Prostate gland (tissue), 2 donors: Measurements from ENCODE around the gene AQR. TPM values are rescaled to one million over a fixed set of nuclear protein-coding genes. Genes with fewer than 3 reads are reported as not detected.

Experiments used
- DNase-seq: peaks from one replicate; pipeline ENCODE4 v3.0.0-alpha.2; 2019; ENCODE audit warnings: low spot score
- H3K27ac ChIP-seq, 2 donors: fragments of 200-600 bp; sonication (generic); 2 replicates each; pipeline ENCODE4 v1.5.1; 2017 to 2019
- H3K27me3 ChIP-seq: fragments of 200-600 bp; sonication (generic); replicated peaks from 2 replicates; pipeline ENCODE4 v1.5.1; 2019; ENCODE audit not compliant: insufficient read depth
- H3K36me3 ChIP-seq, 2 donors: fragments of 200-600 bp; sonication (generic); 1 replicate in 1 of 2; 2 replicates in 1 of 2; pipeline versions ENCODE4 v1.5.1 to v1.8.1; 2017 to 2019
- H3K4me1 ChIP-seq: fragments of 200-600 bp; sonication (generic); replicated peaks from 2 replicates; pipeline ENCODE4 v1.5.1; 2019
- H3K4me3 ChIP-seq, 2 donors: fragments of 200-600 bp; sonication (generic); 2 replicates each; pipeline ENCODE4 v1.5.1; 2017 to 2019
- H3K9me3 ChIP-seq: fragments of 200-600 bp; sonication (generic); 2 replicates; pipeline ENCODE4 v1.5.1; 2017
- POLR2A ChIP-seq: fragments of 450-650 bp; IDR thresholded peaks from one replicate; pipeline ENCODE4 v1.6.1; 2016; ENCODE audit warnings: antibody characterized with exemption, mild to moderate bottlenecking
- POLR2AphosphoS5 ChIP-seq: sonication (generic); formaldehyde crosslinking; IDR thresholded peaks from one replicate; pipeline ENCODE4 v1.6.1; 2017; ENCODE audit warnings: antibody characterized with exemption
- WGBS: methylation state at CpG from one replicate; pipeline ENCODE4 v1.1.5; 2018; 5-methylcytosine and 5-hydroxymethylcytosine counted together
- intact Hi-C: fragments of 100-400 bp; cut with DNase I; formaldehyde crosslinking; loops from one replicate; pipeline ENCODE4 v1.14.2; 2022
- total RNA-seq, 2 donors: library from RNA; depleted of rRNA; stranded (reverse); fragments of >200 nt; gene quantifications; one replicate each; pipeline ENCODE4 v1.1.0, GENCODE V29; 2016
- TF ChIP-seq, protein P1 (sequence below), 4 experiments: fragments of 200-600 bp in 2 of 4; fragments of 450-650 bp in 2 of 4; sonication (generic) in 2 of 4; IDR thresholded peaks; 1 replicate in 3 of 4; 2 replicates in 1 of 4; pipeline ENCODE4 v1.5.1; 2016 to 2019; ENCODE audit warnings: antibody characterized with exemption in 4 of 4, mild to moderate bottlenecking in 2 of 4, moderate library complexity in 2 of 4

Gene AQR
- total RNA-seq, 2 donors from 2014 or later: 32.9 to 34.0 TPM

DNA sequence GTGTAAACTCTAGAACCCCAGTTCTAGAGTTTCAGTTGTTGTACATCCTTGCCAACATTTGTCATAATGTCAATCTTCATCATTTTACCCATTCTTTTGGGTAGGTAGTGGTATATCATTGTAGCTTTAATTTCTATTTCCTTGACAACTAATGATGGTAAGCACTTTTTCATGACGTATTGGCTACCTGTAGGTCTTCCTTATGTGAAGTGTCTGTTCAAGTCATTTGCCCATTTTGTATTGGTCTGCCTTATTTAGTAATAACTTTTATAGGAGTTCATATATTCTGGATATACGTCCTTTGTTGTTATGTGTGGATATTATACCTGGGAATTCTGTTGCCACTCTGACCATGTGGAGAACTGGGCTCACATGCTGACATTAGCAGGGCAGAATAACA, 100.4 kb downstream of the AQR start:
- Histone ChIP-seq H3K27ac (no peak overlapping the region), H3K4me1 (no peaks in the 10 kb centered on the region), H3K4me3 (no peak overlapping the region), H3K9me3 (no peaks in the 10 kb centered on the region), H3K36me3 (no peaks in the 10 kb centered on the region), H3K27me3 (no peaks in the 10 kb centered on the region)
- WGBS: 98% methylated on average over 2 of the region's 2 CpGs
- DNase-seq: no peak
- intact Hi-C loops: no loop called here
- no peak for TF ChIP-seq POLR2A
- TF ChIP-seq, protein P1, sequence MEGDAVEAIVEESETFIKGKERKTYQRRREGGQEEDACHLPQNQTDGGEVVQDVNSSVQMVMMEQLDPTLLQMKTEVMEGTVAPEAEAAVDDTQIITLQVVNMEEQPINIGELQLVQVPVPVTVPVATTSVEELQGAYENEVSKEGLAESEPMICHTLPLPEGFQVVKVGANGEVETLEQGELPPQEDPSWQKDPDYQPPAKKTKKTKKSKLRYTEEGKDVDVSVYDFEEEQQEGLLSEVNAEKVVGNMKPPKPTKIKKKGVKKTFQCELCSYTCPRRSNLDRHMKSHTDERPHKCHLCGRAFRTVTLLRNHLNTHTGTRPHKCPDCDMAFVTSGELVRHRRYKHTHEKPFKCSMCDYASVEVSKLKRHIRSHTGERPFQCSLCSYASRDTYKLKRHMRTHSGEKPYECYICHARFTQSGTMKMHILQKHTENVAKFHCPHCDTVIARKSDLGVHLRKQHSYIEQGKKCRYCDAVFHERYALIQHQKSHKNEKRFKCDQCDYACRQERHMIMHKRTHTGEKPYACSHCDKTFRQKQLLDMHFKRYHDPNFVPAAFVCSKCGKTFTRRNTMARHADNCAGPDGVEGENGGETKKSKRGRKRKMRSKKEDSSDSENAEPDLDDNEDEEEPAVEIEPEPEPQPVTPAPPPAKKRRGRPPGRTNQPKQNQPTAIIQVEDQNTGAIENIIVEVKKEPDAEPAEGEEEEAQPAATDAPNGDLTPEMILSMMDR (IDR thresholded peaks at IDR 0.05): no peak
- TF ChIP-seq POLR2AphosphoS5: no peak

DNA sequence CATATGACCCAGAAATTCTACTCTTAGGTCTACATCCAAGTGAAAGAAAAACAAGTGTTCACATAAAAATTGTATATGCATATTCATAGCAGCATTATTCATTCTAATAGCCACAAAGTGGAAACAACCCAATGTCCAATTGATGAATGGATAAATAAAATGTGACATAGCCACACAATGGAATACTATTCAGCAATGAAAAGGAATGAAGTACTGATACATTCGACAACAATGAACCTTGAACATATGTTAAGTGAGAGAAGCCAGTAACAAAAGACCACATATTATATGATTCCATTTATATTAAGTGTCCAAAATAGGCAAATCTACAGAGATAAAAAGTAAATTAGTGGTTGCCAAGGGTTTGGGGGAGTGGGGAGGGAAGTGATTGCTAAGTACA, 104.0 kb downstream of the AQR start:
- 100% methylated on average over 1 of the region's 1 CpG for WGBS
- H3K27me3 ChIP-seq: no peaks in the 10 kb centered on the region

GRCh38 chr15:34861214-34861613, 108.3 kb downstream of the AQR start:
- DNase-seq: no peak
- TF ChIP-seq, protein P1 (IDR thresholded peaks at IDR 0.05): no peak
- TF ChIP-seq POLR2AphosphoS5: no peak
- TF ChIP-seq POLR2A: no peak
- no peak overlapping the region for H3K4me3 ChIP-seq
- H3K27me3 ChIP-seq: no peaks in the 10 kb centered on the region
- 93% methylated on average over 4 of the region's 4 CpGs for WGBS
- no peaks in the 10 kb centered on the region for H3K36me3 ChIP-seq
- no peaks in the 10 kb centered on the region for H3K4me1 ChIP-seq
- intact Hi-C loops: no loop called here
- no peaks in the 10 kb centered on the region for H3K9me3 ChIP-seq
- no peak overlapping the region for H3K27ac ChIP-seq

More for the DNA sequence above, 104.0 kb downstream of the AQR start:
- DNase-seq: no peak
- intact Hi-C loops: no loop called here
- Histone ChIP-seq H3K4me1 (no peaks in the 10 kb centered on the region), H3K27ac (no peak overlapping the region), H3K9me3 (no peaks in the 10 kb centered on the region), H3K4me3 (no peak overlapping the region), H3K36me3 (no peaks in the 10 kb centered on the region)
- TF ChIP-seq POLR2AphosphoS5 (no peak), POLR2A (no peak)
- TF ChIP-seq, protein P1 (IDR thresholded peaks at IDR 0.05): no peak

DNA sequence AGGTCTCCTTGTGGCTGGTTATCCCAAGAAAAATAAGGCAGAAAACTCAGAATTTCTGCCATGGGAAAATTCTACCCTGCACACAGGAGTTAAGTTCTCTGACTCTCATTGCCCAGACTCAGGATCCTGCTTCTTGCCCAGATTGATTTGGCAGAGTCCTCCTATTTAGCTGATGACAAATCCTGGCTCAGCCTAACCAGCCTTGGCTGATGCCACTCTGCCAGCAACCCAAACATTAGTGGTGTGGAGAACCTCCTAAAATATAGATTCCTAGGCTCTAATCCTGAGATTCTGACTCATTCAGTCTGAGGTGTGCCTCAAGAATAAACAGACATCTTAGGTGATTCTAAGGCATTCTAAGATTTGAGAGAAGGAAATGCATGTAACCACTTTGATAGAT, 113.6 kb downstream of the AQR start:
- H3K9me3 ChIP-seq: no peaks in the 10 kb centered on the region
- no peak overlapping the region for H3K27ac ChIP-seq
- no peaks in the 10 kb centered on the region for H3K36me3 ChIP-seq
- H3K4me3 ChIP-seq: no peak overlapping the region
- TF ChIP-seq POLR2A: no peak
- TF ChIP-seq POLR2AphosphoS5: no peak
- TF ChIP-seq, protein P1 (IDR thresholded peaks at IDR 0.05): no peak
- no peak for DNase-seq
- no peaks in the 10 kb centered on the region for H3K4me1 ChIP-seq
- no peaks in the 10 kb centered on the region for H3K27me3 ChIP-seq
- intact Hi-C loops: no loop called here

DNA sequence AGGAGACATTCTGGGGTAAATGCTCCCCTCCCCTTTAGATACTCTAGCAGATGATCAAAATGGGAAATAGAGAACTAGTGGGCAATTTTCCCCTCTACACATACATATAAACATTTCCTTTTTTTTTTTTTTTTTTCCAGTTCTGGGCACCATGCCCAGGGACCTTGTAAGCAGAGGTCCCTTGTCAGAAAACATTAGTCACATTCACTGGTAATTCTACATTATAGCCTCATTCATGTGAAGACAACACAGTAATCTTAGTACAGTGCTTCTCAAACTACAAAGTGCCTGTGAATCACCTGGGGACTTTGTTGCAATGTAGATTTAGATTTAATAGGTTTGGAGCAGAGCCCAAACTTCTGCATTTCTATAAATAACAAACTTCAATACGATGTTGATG, 114.1 kb downstream of the AQR start:
- Histone ChIP-seq H3K27ac (no peak overlapping the region), H3K36me3 (no peaks in the 10 kb centered on the region), H3K9me3 (no peaks in the 10 kb centered on the region), H3K4me1 (no peaks in the 10 kb centered on the region), H3K27me3 (no peaks in the 10 kb centered on the region), H3K4me3 (no peak overlapping the region)
- 33% methylated on average over 1 of the region's 1 CpG for WGBS
- no peak for DNase-seq
- intact Hi-C loops: no loop called here
- TF ChIP-seq POLR2AphosphoS5 (no peak), POLR2A (no peak)
- TF ChIP-seq, protein P1 (IDR thresholded peaks at IDR 0.05): no peak
